SK-N-DZ (cell line): ENCODE measurements around the gene DNPEP.
"Not testable (repeated sequence)": the region's sequence is repeated elsewhere in the genome, so short reads cannot be mapped to it uniquely, and the experiment has no call there.

Experiments
- DNase-seq: peaks from one replicate; pipeline ENCODE4 v3.0.0-alpha.2; 2015; ENCODE audit warnings: low spot score

DNPEP gene

DNA sequence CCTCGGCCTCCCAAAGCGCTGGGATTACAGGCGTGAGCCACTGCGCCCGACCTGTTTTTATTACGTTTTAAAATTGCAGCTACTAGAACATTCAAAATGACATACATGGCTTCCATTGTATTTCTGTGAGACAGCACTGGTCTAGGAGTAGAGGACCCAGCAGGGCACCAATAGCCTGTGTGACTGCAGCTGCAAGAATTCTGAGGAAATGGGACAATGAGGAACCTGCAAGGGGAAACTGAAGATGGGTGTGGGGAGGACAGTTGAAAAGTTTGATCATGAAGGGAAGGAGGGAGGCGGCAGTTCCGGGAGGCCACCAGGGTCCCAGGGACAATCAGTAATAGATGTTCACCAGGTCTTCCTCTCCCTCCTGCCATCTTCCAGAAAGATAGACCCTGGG is 13.9 kb upstream of the DNPEP start:
- DNase-seq: no peak

DNA sequence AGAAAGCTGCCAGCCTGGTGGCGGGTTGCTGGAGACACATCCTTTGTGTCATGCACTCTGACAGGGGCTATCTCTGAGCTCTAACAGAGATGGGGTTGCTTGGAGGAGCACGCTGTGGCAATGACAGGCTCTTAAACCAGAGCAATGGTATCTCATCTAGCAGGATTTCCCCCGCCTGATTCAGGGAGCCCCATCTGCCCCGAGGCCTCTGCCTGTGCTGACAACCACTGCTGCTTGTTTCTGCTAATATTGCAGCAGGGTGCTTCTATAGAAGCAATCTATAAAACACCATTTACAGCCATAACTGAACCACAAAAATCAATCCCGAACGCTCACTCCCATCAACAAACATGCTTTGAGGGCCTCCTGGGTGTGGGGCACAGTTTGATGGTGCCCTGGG is 12.8 kb upstream of the DNPEP start:
- DNase-seq: no peak

DNA sequence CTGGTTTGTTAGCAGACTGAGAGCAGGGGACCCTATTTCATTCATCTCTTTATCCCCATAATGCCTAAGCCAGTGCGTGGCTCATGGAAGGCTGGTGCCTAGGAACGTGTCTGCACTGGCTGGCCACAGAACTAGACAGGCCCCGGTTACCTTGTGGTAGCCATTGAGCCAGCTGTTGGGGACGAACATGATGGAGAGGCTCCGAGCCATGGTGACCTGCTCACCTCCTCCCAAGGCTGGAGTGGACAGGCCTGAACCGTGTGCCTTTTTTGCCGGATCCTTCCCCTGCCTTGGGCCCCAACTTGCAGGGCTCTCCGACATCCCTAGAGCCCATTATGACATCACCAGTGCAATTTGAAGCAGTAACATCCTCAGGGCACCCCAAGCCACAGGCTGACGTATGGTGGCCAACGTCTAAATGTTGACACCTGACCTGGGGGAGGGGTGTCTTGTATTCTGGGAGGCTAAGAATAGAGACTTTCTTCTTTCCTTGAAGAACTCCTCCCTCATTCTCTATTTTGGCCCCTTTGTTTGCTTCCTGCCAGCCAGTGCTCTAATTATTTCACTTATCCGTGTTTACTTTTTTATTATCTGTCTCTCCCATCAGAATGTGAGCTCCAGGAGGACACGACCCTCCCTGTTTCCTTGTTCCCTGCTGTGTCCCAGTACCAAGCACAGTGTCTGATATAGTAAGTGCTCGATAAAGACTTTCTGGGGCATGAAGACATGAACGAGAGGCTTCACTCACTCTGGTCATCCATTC is 12.2 kb upstream of the DNPEP start:
- no peak for DNase-seq

DNA sequence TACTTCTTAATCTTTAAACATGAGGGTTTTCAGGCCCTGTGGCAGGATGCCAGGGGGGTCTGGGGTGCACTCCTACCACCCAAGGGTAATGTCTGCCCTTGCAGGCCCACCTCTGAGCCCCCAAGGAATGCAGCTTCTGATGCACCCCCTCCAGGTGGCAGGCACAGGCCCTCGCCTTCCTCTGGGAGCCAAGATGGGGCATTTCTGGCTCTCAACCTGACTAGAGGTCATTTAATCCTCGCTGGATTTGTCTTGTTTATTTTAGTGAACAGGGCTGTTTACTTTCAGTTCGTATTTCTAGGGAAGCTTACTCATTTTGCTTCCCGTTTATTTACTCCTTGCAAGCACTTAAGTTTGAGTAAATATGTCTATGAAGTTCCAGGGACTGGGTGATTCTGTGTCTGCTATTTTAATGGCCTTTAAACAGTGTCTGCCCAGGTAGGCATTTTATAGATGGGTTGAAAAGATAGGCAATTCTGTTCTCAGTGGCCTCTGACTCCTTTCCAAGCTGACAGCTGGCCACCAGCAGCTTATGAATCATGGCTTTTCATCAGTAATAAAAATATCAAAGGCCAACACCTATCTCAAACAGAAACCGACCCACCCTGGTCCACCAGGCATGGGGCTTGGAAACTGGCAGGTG is 11.1 kb upstream of the DNPEP start:
- DNase-seq: no peak

DNA sequence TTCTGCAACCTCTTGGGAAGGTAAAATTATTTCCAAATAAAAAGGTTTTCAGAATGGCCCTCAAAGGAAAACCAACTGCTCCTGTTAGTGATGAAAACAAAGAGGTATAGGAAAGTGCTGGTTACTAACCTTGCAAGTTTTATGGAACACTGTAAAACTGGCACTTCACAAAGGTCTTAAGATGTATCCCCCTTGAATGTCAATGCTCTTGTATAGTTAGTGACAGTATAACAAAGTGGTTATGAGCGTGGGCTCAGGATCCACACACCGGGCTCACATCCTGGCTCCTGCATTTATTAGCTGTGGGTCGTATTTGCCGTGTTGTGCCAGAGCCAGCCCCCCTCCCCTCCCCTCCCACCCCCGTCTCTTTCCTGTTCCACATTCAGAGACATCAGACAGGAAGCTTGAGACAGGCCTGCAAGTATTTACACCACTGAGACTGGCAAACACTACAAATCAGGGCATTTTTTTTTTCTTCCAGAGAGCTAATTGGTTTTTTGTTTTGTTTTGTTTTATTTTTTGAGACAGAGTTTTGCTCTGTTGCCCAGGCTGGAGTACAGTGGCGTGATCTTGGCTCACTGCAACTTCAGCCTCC is 9.2 kb upstream of the DNPEP start:
- no peak for DNase-seq

DNA sequence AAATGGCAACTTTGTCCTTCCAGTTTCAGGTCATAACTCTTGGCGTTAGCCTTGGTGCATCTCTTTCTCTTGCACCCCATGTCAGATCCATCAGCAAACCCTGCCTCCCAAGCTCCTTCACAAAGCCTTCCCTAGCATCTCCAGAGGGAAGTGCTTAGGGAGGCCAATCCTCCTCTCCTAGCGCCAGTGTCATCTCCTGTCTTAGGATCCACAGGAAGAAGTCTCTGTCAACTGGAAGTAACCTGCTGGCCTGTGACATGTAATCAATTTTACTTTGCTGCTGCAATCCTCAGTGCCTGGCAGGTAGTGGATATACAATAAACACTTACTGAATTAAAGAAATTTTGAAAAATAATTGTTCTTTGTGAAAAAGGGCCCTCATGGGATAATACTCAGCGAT is 7.9 kb upstream of the DNPEP start:
- no peak for DNase-seq

DNA sequence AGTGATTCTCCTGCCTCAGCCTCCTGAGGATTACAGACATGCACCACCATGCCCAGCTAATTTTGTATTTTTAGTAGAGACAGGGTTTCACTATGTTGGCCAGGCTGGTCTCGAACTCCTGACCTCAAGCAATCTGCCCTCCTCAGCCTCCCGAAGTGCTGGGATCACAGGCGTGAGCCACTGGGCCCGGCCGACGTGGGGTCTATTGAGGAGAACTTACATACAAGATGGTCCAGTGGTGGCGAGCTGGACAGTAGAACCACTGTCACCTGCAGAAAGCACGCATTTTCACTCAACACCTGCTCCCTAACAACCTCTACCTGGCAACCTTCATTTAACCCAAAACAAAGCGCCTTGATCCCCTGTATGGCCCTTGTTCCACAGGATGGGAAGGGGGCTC is 7.3 kb upstream of the DNPEP start:
- not testable (repeated sequence) for DNase-seq

DNA sequence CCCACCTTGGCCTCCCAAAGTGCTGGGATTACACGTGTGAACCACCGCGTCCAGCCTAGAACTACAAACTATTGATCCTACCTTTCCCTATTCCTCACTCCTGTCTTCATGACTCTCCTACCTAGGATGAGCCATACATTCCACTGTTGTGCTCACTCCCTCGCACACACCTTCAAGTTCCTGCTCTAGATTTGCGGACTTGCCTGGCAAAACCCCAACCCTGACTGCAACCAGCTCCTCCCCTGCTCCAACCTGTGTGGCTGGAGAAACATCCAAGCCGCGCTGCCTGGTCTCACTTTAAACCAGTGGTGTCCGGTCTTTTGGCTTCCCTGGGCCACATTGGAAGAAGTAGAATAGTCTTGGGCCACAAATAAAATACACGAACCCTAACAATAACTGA is 5.0 kb upstream of the DNPEP start:
- DNase-seq: no peak

DNA sequence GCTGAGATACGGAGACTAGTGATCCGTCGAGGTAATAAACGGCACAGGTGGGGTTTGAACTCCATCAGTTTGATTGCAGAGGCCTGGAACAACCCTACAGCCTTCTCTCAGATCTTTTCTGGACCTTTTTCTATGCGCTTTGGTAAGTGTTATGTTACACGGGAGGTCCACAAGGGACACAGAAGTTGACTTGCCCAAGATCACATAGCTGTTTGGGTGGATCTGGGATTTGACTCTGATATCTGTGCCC is 1.1 kb upstream of the DNPEP start:
- DNase-seq: no peak

DNA sequence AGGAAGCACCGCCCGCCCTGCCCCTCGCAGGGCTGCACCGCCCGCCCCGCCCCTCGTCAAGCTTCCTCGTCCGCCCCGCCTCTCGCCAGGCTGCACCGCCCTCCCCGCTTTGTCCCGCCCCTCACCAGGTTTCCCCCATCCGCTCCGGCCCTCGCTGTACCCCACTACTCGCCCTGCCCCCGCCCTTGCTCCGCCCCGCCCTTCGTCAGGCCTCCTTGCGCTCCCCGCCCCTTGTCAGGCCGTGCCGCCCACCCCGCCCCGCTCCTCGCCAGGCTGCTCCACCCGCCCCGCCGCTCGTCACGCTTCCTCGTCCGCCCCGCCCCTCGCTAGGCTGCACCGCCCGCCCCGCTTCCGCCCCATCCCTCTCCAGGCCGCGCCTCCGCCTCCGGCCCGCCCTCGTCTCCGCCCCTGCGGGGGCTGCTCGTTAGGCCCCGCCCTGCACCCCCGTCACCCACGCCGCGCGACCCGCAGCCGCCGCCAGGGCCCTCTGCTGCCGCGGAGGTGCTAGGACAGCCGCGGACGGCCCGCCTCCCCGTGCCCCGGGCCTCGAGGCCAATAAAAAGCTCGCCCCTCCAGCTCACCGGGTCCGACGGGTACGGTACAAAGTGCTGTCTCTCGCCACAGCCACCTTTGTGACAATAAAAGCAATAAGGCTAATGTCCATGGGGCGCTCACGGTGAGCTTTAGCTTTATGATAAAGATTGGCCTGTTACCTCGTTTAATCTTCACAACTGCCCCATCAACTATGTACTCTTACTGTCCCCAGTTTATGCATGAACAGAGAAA is 602 bp upstream of the DNPEP start:
- peak; percentile 89 for DNase-seq

DNA sequence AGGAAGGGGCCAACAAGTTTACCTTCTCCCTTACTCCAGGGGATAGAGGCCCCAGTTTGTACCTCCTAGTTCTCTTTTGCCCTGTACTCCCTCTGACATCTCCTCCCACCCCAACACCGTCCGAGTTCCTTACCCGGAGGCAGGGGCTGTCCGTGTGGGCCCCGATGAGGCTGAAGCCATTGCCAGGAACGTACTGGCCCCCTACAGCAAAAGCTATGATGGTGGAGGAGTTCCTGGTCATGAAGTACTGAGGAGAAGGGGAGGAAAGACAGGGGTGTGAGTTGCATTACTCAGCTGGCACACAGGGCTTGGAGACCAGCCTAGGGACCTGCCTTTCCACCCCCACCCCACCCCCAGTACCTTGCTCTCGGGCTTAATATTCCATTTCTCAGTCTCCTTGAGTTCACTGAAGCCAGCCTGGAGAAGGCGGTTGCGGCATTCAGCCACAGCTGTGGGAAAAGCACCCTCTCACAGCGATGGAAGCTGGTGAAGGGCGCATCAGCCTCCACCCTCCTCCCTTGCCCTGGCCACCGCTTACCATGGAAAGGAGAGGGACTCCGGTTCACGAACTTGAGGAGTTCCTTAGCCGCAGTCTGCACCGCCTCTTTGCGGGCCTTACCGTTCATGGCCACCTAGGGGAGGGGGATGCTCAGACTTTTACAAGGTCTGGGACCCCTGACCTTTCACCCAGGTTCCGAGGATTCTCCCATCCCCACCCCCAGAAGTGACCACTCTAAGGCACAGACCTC is 1.0 kb downstream of the DNPEP start:
- DNase-seq: no peak

DNA sequence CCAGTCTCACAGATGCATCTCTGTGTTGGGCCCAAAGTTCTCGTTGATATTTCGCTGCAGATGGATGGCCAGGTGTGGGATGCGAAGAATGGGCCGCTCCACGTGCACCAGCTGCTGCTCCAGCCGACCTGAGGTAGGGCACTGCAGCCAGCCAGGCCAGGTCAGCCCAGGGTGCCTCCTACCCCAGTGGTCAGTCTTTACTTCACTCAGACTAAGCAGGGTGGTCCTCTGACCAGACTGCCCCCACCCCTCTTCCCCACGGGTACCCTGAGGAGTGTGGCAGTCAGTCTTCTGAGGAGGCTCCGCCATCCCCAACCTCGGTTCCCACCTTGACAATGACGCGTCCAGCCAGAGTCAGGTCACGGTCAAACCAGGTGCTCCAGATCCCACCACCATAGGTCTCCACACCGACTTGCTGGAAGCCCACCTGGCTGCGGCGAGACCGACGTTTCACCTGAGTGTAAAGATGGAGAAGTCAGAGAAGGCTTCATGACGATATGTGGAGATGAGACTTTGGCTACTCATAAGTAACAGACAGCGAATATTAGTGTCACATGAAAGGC is 1.7 kb downstream of the DNPEP start:
- no peak for DNase-seq

DNA sequence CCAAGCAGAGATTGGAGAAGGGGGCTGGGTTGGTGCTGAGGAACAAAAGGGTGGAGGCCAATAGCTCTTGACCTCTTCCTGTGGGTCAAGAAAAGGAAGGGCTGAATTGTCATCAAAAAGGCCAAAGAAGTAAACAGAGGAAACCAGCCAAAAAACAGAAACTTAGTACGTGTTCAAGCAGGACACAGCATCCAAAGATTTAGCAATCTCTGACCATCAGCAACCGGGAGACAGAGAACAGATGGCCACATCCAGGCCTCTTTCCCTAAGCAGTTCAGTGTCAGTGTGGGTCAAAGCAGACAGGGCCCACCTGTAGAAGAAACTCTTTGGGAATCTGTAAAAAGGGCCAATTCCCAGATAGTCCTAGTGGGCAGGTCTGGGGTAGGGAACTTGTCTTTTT is 2.9 kb downstream of the DNPEP start:
- no peak for DNase-seq

DNA sequence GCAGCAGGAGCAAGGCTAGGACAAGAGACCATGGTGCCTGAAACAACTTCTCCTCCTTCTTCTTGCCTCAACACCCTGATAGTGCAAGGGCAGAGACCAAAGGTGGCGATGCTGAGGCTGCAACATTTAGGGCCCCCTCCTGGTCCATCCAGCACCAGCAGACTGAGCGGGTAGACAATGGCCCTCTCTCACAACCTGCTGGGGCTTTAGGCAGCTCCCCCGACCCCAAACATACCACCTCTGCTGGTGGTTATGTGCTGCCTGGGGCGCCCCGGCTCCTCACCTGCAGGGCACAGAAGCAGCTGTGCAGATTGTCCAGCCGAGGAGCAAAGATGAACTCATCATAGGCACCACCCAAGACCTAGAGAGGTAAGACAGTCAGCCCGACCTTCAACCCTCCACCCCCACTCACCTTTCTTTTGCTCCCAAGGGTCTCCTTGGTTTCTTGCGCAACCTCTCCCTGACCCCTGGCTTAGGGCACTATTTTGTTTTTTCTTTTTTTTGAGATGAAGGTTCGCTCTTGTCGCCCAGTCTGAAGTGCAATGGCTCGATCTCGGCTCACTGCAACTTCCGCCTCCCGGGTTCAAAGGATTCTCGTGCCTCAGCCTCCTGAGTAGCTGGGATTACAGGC is 3.5 kb downstream of the DNPEP start:
- DNase-seq: no peak

DNA sequence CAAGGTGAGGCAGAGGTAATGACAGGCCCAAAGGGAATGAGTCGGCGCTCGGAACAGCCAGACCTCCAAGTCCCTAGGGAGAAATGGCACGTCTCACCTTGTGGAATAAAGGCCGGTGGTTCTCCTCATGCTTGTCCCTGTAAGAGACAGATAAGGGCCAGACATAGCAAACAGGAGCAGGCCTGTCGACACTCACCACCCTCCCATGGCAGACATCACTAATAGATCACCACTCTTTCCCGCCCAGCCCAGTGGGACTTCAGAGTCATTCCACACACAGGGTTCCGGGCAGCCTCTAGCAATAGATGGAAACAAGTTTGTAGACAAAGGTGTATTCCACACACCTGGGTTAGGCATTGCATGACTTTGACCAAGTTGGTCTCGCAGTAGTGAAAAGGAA is 6.3 kb downstream of the DNPEP start:
- DNase-seq: no peak

DNA sequence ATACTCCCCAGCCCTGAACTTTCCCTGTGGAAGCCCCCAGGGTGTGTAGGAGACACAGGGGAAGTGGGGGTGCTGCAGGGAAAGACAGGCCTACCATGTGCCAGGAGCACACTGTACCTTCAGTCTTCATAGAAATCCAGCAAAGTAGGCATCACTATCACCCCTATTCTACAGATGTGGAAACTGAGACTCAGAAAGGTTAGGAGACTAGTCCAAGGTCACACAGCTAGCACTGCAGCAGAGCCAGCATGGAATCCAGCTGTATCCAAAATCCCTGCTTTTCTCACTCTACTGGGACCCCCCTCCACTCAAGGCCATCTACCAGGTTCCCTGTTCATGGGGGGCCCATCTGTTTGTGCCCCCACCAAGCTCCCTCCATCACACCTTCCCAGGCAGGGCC is 6.8 kb downstream of the DNPEP start:
- DNase-seq: no peak

DNA sequence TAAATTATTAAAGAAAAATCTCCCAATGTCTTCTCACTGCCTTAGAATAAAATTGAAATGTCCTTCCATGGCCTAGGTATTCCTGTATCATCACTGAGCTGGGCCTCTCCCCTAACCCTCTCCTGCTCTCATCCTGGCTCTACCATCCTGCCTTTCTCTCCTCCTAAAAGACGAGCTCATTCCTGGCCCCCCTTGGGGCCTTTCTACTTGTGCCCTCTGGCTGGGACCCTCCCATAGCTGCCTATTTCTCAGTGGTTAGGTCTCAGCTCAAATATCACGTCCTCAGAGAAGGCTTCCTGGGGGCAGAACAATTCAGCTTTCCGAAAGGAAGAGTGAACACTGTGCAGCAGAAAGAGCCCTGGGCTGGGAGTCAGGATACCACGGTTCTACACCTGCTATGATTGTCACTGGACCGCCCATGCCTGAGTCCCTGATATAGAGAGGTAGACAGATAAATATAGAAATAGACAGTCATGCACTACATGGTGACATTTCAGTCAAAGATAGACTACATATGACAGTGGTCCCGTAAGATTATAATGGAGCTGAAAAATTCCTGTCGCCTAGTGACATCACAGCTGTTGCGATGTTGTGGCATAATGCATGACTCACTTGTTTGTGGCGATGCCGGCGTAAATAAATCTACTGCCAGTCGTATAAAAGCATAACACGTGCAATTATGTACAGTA is 9.4 kb downstream of the DNPEP start:
- no peak for DNase-seq

DNA sequence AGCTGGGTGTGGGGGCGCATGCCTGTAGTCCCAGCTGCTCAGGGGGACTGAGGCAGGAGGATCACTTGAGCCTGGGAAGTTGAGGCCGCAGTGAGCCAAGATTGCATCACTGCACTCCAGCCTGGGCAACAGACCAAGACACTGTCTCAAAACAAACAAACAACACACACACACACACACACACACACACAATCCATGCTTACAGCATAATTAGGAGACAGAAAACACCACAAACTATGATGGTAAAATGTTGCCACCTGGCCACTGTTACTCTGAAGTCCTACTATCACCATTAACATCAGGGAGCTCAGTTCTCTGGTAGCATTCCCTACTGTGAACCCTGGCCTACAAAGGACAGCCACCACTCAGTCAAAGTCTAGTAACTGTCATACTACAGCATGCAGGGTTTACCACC is 18.3 kb downstream of the DNPEP start:
- DNase-seq: no peak

DNA sequence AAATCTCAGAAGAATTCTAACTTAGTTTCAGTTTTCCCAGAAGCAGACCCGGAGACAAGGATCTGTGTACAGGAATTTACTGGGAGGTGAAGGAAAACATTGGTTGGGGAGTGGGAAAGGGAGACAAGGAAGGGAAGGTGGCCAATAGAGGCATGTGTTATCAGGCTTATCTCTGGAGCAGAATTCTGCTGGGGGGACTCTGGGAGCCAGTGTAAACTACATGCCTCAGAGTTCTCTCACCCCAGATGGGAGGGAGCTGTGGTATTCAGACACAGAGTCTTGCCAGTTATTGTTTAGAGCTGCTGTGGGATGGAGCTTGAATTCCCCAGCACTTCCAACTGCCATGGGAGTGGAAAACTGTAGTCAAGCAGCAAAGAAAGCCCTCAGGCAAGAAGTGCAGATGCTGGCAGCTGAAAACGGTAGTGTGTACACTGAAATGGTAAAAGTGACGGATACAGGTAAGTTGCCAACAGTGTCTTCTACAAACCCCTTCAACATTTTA is 19.0 kb downstream of the DNPEP start:
- DNase-seq: no peak

DNA sequence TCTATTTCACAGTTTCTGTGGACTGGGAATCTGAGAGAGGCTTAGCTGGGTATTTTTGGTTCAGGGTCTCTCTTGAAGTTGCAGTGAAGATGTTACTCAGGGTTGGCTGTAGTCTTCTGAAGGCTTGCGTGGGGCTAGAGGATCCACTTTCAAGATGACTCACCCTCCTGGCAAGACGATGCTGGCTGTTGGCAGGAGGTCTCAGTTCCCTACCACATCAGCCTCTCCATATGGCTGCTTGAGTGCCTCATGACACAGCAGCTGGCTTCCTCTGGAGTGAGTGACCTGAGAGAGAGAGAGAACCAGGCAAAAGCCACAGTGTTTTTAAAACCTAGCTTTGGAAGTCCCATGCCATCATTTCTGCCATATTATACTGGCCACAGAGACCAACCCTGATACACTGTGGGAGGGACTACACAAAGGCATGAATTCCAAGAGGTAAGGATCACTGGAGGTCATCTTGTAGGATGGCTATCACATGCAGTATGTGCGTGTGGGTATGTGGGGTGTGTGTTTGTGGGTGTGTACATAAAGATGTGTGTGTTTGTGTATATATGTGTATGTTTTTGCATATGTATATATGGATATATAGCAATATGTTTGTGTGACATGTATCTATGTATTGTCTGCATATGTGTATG is 25.1 kb downstream of the DNPEP start:
- DNase-seq: no peak
